SK-N-SH (cell line): ENCODE data around the gene LETM1.

Source experiments
- EP300 ChIP-seq, 2 experiments: IDR thresholded peaks; 2 replicates each; pipeline versions ENCODE4 v1.4.0 to v1.6.1; 2012; ENCODE audit warnings: borderline replicate concordance in 1 of 2, low read depth in 1 of 2, low read length in 1 of 2
- FOXM1 ChIP-seq: IDR thresholded peaks from 2 replicates; pipeline ENCODE4 v1.4.0; 2012; ENCODE audit warnings: low read depth, mild to moderate bottlenecking
- POLR2AphosphoS5 ChIP-seq: IDR thresholded peaks from 2 replicates; pipeline ENCODE4 v1.6.1; 2012; ENCODE audit warnings: low read depth, low read length
- RCOR1 ChIP-seq: fragments of 150-350 bp; IDR thresholded peaks from 2 replicates; pipeline ENCODE4 v1.6.1; 2017; ENCODE audit warnings: antibody characterized with exemption, low read length

- no peak for TF ChIP-seq POLR2AphosphoS5
- TF ChIP-seq RCOR1: no peak
- TF ChIP-seq FOXM1: no peak
- no peak for TF ChIP-seq EP300 (IDR thresholded peaks at IDR 0.05; ENCODE audit: borderline replicate concordance in 1 of 2, low read depth in 1 of 2, low read length in 1 of 2)
These were observed 48.6 kb downstream of the LETM1 start for GRCh38 chr4:1807332-1807777.
